Stomach smooth muscle (tissue), 2 donors: ENCODE data around the gene PPARG.

Source experiments
- H3K27ac ChIP-seq: one replicate; pipeline ENCODE4 v1.7.0; 2013; ENCODE audit warnings: mild to moderate bottlenecking, low read length, inconsistent platforms
- H3K27me3 ChIP-seq, 2 donors: one replicate each; pipeline ENCODE4 v1.7.0; 2013; ENCODE audit warnings: low read length in 2 of 2; ENCODE audit not compliant: insufficient read depth in 2 of 2, control insufficient read depth in 1 of 2
- H3K36me3 ChIP-seq, 2 donors: one replicate each; pipeline ENCODE4 v1.7.0; 2013; ENCODE audit warnings: low read length in 2 of 2; ENCODE audit not compliant: control insufficient read depth in 2 of 2, insufficient read depth in 2 of 2
- H3K4me1 ChIP-seq: one replicate; pipeline ENCODE4 v1.7.0; 2013; ENCODE audit warnings: low read length; ENCODE audit not compliant: control insufficient read depth, insufficient read depth
- H3K4me3 ChIP-seq, 2 donors: one replicate each; pipeline ENCODE4 v1.7.0; 2013; ENCODE audit warnings: low read length in 2 of 2
- H3K9ac ChIP-seq, 2 donors: one replicate each; pipeline ENCODE4 v1.7.0; 2013; ENCODE audit warnings: low read length in 2 of 2, mild to moderate bottlenecking in 1 of 2
- H3K9me3 ChIP-seq, 2 donors: one replicate each; pipeline ENCODE4 v1.7.0; 2013; ENCODE audit warnings: low read length in 2 of 2; ENCODE audit not compliant: control insufficient read depth in 2 of 2
- donor health status: healthy.
- donor health status: Pancreatic carcinoma.

PPARG gene

DNA sequence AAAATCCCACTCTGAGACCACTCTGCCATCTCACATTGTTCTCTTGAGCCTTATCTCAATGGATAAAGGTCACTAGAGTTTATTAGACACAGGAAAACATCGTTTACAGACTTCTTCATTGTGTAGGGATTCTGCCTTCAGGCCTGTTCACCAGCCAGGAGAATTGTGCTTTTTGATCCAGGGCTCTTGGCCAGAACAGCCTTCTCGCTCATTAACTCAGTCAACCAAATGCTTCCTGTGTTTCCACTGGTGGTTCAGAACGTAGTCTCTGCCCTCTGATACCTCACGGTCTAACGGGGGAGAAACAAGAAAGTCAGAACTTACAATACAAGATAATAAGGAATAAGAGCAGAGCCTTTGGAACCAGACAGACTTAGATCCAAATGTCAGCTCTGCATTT lies 141.2 kb downstream of the PPARG start:
- H3K9me3 ChIP-seq, result no peaks in the 10 kb centered on the region
- peaks cover 4% of the 10 kb centered on the region for H3K4me1 ChIP-seq
- H3K9ac ChIP-seq, result no peak overlapping the region
- H3K36me3 ChIP-seq, result no peaks in the 10 kb centered on the region
- H3K4me3 ChIP-seq, result no peak overlapping the region
- H3K27ac ChIP-seq, result no peak overlapping the region
- H3K27me3 ChIP-seq, result peaks cover 0 to 2% of the 10 kb centered on the region in 2 donors

DNA sequence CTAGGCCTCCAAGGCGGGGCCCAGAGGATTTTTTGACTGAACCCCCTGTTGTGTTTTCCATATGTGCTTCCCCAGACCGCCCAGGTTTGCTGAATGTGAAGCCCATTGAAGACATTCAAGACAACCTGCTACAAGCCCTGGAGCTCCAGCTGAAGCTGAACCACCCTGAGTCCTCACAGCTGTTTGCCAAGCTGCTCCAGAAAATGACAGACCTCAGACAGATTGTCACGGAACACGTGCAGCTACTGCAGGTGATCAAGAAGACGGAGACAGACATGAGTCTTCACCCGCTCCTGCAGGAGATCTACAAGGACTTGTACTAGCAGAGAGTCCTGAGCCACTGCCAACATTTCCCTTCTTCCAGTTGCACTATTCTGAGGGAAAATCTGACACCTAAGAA lies 145.0 kb downstream of the PPARG start:
- H3K9ac ChIP-seq, result no peak overlapping the region
- H3K36me3 ChIP-seq, result no peaks in the 10 kb centered on the region
- H3K27me3 ChIP-seq, result peaks cover 0 to 2% of the 10 kb centered on the region in 2 donors
- H3K9me3 ChIP-seq, result no peaks in the 10 kb centered on the region
- H3K27ac ChIP-seq, result no peak overlapping the region
- no peak overlapping the region for H3K4me3 ChIP-seq
- peaks cover 3% of the 10 kb centered on the region for H3K4me1 ChIP-seq

DNA sequence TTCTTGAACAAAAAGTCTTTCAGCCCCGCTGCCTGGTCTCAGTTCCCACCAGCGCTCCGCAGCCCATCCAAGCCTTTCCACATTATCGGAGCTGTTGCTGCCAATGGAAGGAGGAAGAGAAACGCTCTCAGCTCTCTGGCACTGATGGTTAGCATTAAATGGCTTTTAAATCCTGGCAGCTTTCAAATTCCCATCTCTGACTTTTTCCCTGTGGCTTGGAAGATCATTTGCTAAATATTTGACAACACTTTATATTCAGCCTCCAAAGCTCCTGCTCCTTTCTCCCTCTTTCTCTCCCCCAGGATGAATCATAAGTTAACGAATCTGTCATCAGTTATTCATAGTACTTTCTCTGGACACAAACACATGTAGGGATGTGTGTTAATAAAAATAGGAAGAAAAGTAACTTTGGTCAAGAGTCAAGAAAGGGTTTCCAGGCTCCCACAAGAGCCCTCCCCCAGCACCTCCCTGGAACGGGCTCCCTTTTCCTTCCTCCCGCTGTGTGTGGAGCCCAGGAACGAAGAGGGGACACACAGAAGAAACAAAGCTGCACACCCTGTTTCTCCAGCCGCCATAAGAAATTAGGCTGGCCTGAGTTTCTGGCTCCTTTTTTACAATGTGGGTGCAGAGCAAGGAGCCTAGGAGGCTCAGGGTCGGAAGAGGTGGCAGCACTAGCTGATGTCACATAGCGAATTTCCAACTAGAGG lies 147.8 kb downstream of the PPARG start:
- no peak overlapping the region for H3K27ac ChIP-seq
- peaks cover 6% of the 10 kb centered on the region for H3K4me1 ChIP-seq

DNA sequence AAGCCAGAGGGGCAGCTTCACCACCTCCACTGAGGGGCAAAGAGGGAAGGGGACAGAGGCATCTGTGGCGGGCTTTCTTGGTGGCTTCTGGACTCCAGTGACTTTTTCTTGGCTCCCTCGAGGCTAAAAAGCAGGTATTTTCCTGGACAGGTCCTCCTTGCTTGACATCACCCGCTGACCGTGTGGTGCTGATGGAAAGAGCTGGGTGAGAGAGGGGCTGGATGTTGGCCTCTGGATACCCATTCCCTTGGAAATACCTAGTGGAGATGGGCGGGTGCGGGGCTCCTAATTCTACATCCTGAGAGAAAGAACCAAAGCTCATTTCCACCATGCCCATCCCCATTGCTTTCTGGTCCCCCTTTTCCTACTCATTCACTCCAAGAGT lies 148.3 kb downstream of the PPARG start:
- Histone ChIP-seq H3K27ac (no peak overlapping the region), H3K36me3 (no peaks in the 10 kb centered on the region), H3K9ac (no peak overlapping the region), H3K4me1 (peaks cover 9% of the 10 kb centered on the region), H3K27me3 (peaks cover 0 to 2% of the 10 kb centered on the region in 2 donors), H3K9me3 (no peaks in the 10 kb centered on the region), H3K4me3 (peak overlapping the region in 1 of 2 donors; percentile 40)

More for the DNA sequence above, 147.8 kb downstream of the PPARG start:
- H3K9me3 ChIP-seq, result no peaks in the 10 kb centered on the region
- peaks cover 0 to 2% of the 10 kb centered on the region in 2 donors for H3K27me3 ChIP-seq
- no peaks in the 10 kb centered on the region for H3K36me3 ChIP-seq
- no peak overlapping the region for H3K9ac ChIP-seq
- H3K4me3 ChIP-seq, result peak overlapping the region in 1 of 2 donors; percentile 40

DNA sequence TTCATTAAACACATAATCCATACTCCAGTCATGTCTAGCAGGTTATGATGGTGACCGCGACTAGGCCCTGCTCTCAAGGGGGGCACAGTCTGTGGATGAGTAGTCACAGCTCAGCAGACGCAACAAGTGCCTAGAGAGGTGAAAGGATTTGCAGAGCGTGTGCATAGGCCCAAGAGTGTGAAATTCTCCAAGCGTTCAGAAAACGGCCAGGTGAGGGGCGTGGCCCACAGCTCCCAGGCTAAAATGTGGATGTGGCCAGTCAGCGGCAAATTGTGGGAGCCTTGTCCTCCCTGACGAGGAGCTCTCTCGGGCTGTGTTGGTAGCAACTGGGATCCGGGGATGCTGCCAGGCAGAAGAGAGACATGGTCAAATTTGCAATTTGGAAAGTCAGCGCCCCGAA lies 149.0 kb downstream of the PPARG start:
- Histone ChIP-seq H3K36me3 (no peaks in the 10 kb centered on the region), H3K27me3 (peaks cover 2% of the 10 kb centered on the region in 2 donors), H3K9ac (no peak overlapping the region), H3K27ac (no peak overlapping the region), H3K9me3 (no peaks in the 10 kb centered on the region), H3K4me3 (no peak overlapping the region), H3K4me1 (peaks cover 9% of the 10 kb centered on the region)

DNA sequence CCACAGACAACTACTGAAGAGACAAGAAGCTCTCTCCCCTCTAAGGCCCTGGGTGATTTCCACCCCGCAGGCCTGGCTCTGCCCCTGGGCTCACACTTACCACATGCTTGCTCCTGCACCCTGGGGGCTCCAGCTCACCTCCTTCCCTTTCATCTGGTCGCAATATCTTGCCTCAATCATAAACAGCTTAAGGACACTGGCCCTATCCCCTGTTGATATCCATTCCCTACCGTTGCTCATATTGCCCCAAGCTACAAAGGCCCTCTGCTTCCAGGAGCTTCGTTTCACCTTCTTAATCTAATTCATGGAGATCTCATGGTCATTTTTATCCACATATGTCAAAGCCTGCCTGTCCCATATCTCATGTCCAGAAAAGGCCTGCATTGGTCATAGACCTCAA lies 149.4 kb downstream of the PPARG start:
- Histone ChIP-seq H3K9ac (no peak overlapping the region), H3K4me3 (no peak overlapping the region), H3K4me1 (peaks cover 9% of the 10 kb centered on the region), H3K27ac (no peak overlapping the region), H3K36me3 (no peaks in the 10 kb centered on the region), H3K9me3 (no peaks in the 10 kb centered on the region), H3K27me3 (peaks cover 2 to 4% of the 10 kb centered on the region in 2 donors)

DNA sequence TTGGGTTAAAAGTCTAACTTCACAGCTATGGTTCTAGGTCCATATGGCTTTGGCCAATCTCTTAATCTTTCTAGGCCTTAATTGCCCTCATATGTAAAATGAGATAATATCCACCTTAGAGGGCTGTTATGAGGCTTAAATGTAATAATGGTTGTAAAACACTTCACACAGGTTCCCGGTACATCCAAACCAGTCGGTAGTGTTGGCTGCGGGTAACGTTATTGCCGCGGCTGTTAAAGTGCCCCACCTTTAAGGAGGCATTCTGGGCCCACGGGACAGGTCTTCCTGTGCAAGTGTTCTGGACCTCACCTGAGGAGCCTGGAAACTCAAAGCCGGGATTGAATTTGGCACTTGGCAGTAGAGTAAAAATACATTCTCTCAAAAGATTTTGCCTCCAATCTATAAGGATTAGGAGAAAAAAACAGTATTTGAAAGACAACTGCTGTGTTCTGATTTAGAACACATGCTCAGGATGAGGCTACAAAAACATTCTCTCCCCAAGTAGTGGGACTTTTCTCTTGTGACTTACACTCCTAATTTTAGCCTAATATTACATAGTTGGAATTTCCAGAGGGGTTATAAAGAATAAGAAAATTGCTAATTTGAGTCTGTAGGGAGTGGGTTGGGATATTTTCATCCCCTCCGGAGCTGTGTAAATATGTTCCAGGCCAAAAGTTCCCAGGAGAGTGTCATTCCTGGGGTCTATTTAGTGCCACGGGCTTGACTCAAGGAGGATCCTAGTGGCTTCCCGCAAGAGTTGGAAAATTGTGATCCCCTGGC lies 150.5 kb downstream of the PPARG start:
- Histone ChIP-seq H3K27me3 (peaks cover 7 to 11% of the 10 kb centered on the region in 2 donors), H3K9me3 (no peaks in the 10 kb centered on the region), H3K27ac (no peak overlapping the region), H3K36me3 (no peaks in the 10 kb centered on the region), H3K4me3 (no peak overlapping the region), H3K9ac (no peak overlapping the region), H3K4me1 (peaks cover 9% of the 10 kb centered on the region)

DNA sequence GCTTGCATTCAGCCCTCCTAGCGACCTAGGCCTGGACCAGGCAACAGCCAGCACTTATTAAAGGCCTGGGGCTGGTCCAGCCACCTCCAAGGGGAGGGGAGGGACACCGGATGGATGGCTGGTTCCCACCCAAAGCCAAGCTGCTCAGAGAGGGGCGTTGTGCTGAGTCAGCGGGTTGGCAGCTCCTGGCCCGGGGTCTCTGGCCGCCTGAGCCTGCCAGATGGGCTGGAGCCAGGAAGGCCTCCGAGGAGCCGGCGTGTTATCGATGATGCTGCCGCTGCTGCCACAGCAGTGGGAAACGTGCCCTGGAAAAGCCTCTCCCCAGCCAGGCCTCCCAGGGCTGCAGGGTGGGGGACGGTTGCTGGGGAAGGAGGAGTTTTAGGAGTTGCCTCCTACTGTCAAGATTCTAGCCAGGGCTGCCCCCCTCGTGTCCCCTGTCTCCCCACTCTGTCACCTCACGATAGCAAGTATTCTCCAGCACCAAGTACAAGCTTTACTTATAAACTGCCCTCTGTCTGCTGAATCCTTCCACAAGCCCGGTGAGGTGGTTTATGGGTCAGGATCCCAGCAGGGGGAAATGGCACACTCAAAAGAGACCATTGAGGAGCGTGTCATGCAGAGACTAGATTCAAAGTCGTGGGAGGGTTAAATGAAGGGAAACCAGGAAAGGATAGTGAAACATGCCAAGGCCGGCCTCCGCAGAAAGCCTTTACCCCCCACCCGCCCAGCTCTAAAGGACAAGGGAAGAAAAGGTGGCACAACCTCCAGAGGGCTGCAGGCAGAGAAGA lies 152.3 kb downstream of the PPARG start:
- Histone ChIP-seq H3K9ac (no peak overlapping the region), H3K4me1 (peaks cover 9% of the 10 kb centered on the region), H3K27ac (no peak overlapping the region)

DNA sequence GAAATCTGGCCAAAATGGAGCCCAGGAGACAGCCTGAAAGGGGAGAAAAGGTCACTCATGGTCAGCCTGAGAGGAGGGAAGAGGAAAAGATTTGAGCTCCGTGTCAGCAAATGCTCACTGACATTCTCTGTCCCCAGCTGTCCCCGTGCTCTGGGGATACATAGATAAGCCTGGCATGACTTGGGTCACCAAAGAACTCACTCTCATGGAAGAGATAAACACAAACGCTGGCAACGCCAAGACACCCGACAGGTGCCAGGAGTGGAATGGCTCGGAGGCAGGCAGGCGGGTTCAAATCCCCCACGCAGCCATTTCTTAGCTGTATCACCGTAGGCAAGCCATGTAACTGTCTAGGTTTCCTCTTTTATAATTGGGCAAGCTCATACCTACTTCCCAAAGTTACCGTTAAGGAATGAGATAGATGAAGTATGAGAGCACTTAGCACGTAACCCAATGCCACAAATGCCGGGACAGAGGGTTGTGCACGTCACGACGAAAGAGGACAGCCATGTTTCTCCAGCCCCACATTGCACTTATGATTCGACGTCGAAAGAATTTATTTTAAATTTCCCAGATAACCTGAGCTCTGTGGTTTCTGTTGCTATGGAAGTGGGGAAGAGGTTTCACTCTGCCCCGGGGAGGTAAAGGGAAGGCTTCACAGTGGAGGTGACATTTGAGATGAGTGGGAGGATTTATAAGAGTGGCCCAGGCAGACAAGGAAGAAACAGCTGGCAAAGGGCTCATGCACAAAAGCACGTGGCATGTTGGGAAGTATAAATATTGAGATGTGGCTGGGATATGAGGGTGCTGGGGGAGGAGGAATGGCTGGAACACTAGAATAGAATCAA lies 154.0 kb downstream of the PPARG start:
- no peak overlapping the region for H3K4me3 ChIP-seq
- no peaks in the 10 kb centered on the region for H3K9me3 ChIP-seq
- H3K36me3 ChIP-seq, result no peaks in the 10 kb centered on the region
- H3K27me3 ChIP-seq, result peaks cover 9 to 14% of the 10 kb centered on the region in 2 donors
- no peak overlapping the region for H3K9ac ChIP-seq
- no peak overlapping the region for H3K27ac ChIP-seq
- H3K4me1 ChIP-seq, result peaks cover 9% of the 10 kb centered on the region

More for the DNA sequence above, 152.3 kb downstream of the PPARG start:
- Histone ChIP-seq H3K9me3 (no peaks in the 10 kb centered on the region), H3K27me3 (peaks cover 10 to 14% of the 10 kb centered on the region in 2 donors), H3K4me3 (no peak overlapping the region), H3K36me3 (no peaks in the 10 kb centered on the region)
